ENCODE data around the gene NPAS4. TPM values are rescaled to one million over a fixed set of nuclear protein-coding genes. Genes with fewer than 3 reads are reported as not detected.
"Not testable (repeated sequence)": the region's sequence is repeated elsewhere in the genome, so short reads cannot be mapped to it uniquely, and the experiment has no call there.

NPAS4 gene
- polyA plus RNA-seq, 1 experiment = 0.72 TPM

DNA sequence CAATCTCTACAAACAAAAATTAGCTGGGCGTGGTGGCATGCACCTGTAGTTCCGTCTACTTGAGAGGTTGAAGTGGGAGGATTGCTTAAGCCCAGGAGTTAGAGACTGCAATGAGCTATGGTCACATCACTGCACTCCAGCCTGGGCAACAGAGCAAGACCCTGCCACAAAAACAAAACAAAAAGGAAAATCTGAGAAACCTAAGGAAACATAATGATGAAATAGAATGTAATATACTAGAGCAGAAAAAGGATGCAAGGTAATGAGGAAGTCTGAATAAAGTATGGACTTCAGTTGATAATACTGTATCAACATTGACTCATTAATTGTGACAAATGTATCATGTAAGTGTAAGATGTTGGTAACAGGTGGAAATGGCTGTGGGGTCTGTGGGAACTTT is 8.1 kb downstream of the NPAS4 start:
- no peaks in the 10 kb centered on the region for H3K27me3 ChIP-seq (ENCODE audit: control insufficient read depth, insufficient read depth, low read length)
- ChIA-PET CTCF (interaction anchor here (0.8 to 22.5 kb wide), 7 partner anchors 10 to 252 kb away, joined by 3 to 400 read pairs (median 8); partner anchors contain the start of genes MRPL11 and NPAS4), POLR2A (no interaction called here)
- TF ChIP-seq, protein P1, sequence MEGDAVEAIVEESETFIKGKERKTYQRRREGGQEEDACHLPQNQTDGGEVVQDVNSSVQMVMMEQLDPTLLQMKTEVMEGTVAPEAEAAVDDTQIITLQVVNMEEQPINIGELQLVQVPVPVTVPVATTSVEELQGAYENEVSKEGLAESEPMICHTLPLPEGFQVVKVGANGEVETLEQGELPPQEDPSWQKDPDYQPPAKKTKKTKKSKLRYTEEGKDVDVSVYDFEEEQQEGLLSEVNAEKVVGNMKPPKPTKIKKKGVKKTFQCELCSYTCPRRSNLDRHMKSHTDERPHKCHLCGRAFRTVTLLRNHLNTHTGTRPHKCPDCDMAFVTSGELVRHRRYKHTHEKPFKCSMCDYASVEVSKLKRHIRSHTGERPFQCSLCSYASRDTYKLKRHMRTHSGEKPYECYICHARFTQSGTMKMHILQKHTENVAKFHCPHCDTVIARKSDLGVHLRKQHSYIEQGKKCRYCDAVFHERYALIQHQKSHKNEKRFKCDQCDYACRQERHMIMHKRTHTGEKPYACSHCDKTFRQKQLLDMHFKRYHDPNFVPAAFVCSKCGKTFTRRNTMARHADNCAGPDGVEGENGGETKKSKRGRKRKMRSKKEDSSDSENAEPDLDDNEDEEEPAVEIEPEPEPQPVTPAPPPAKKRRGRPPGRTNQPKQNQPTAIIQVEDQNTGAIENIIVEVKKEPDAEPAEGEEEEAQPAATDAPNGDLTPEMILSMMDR (IDR thresholded peaks at IDR 0.05; ENCODE audit: insufficient read depth, low read depth, low read length) = no peak
- peaks cover 3% of the 10 kb centered on the region; the same call in 1 of the 2 replicates for H3K36me3 ChIP-seq (ENCODE audit: control insufficient read depth, insufficient read depth, low read length)
- no peak overlapping the region for H3K4me3 ChIP-seq (ENCODE audit: low read depth, low read length)
- no peak for DNase-seq (ENCODE audit: low read depth)

DNA sequence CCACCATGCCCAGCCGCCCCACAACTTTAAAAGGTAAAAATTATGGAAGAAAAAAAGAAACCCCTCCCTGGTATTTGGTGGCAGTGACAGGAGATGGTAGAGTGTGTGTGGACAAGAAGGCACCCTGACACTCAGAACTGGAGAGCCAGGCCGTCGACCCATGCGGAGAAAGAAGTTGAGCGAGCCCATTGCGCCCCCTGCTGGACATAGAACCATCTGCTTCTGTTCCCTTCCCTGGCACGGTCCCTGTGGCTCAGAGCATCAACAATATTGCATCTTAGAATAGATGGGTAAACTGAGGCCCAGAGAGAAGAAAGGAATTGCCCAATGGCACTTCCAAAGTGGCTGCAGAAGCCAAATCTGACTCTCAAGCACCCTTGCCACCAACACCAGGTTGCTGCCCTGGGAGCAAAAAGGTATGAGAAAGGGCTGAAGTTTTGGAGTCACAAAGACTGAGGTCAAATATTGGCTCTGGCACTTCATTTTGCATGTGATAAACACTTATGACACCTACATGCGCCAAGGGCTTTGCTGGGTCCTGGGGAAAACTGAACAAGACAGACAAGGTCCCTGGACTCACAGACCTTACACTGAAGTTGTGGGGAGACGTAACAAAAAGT is 9.3 kb downstream of the NPAS4 start:
- no peak for DNase-seq (ENCODE audit: low read depth)
- CTCF ChIA-PET = interaction anchor here (0.6 to 22.5 kb wide), 15 partner anchors 9 to 252 kb away, joined by 3 to 400 read pairs (median 4); partner anchors contain the start of genes MRPL11, NPAS4 and RBM4B
- Histone ChIP-seq H3K27me3 (ENCODE audit: control insufficient read depth, insufficient read depth, low read length) (no peaks in the 10 kb centered on the region), H3K36me3 (ENCODE audit: control insufficient read depth, insufficient read depth, low read length) (peaks cover 1% of the 10 kb centered on the region; the same call in 1 of the 2 replicates), H3K4me3 (ENCODE audit: low read depth, low read length) (no peak overlapping the region)
- POLR2A ChIA-PET = no interaction called here
- TF ChIP-seq, protein P1 (IDR thresholded peaks at IDR 0.05; ENCODE audit: insufficient read depth, low read depth, low read length) = peak; percentile 87

DNA sequence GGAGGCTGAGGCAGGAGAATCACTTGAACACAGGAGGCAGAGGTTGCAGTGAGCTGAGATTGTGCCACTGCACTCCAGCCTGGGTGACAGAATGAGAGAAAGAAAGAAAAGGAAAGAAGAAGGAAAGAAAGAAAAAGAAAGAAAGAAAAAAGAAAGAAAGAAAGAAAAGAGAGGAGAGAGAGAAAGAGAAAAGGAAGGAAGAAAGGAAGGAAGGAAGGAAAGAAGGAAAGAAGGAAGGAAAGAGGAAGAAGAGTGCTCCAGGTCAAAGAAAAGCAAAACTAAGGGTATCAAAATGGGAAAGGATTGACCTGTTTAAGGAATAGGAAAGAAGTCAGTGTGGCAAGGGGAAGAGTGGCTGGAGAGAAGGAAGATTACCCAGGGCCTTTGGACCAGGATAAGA is 10.5 kb downstream of the NPAS4 start:
- DNase-seq (ENCODE audit: low read depth); H3K4me3 ChIP-seq (ENCODE audit: low read depth, low read length); H3K36me3 ChIP-seq (ENCODE audit: control insufficient read depth, insufficient read depth, low read length); POLR2A ChIA-PET; H3K27me3 ChIP-seq (ENCODE audit: control insufficient read depth, insufficient read depth, low read length): not testable (repeated sequence)
- CTCF ChIA-PET = interaction anchor here (0.7 to 22.5 kb wide), 8 partner anchors 8 to 246 kb away, joined by 3 to 400 read pairs (median 5); partner anchors contain the start of genes MRPL11, NPAS4 and RBM4B

DNA sequence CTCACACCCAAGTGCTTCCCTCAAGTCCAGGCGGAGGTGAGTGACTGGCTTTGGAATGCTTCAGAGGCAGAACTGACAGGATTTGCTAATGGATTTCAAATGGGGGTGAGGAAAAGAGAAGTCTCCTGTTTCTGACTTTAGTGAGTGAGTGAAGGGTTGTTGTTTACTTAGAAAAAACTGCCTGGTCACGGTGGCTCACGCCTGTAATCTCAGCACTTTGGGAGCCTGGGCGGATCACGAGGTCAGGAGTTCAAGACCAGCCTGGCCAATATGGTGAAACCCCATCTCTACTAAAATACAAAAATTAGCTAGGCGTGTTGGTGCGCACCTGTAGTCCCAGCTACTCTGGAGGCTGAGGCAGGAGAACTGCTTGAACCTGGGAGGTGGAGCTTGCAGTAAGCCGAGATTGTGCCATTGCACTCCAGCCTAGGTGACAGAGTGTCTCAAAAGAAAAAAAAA is 11.1 kb downstream of the NPAS4 start:
- H3K4me3 ChIP-seq (ENCODE audit: low read depth, low read length); DNase-seq (ENCODE audit: low read depth); H3K36me3 ChIP-seq (ENCODE audit: control insufficient read depth, insufficient read depth, low read length); H3K27me3 ChIP-seq (ENCODE audit: control insufficient read depth, insufficient read depth, low read length); POLR2A ChIA-PET: not testable (repeated sequence)
- CTCF ChIA-PET = interaction anchor here (0.9 to 22.5 kb wide), 3 partner anchors 14 to 34 kb away, joined by 3 to 400 read pairs (median 4); no protein-coding TSS in a partner anchor

DNA sequence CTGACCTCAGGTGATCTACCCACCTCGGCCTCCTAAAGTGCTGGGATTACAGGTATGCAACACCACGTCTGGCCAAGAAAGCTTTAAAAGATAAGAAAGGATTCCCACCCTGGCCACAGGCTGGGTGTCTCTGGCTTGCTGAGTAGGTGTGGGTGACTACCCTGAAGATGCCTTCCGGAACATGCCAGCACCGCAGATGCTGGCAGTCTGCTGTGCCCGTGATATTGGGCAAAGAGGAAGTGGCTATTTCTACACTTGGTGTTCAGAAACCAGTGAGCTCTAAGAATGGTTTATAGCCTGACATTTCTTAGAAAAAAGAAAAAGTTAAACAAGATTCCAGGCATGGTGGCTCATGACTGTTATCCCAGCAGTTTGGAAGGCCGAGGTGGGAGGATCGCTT is 11.8 kb downstream of the NPAS4 start:
- CTCF ChIA-PET = interaction anchor here (0.9 to 22.5 kb wide), 4 partner anchors 15 to 33 kb away, joined by 3 to 400 read pairs (median 4); no protein-coding TSS in a partner anchor
- peaks cover 8% of the 10 kb centered on the region for H3K36me3 ChIP-seq (ENCODE audit: control insufficient read depth, insufficient read depth, low read length)
- H3K27me3 ChIP-seq (ENCODE audit: control insufficient read depth, insufficient read depth, low read length) = no peaks in the 10 kb centered on the region
- TF ChIP-seq, protein P1 (IDR thresholded peaks at IDR 0.05; ENCODE audit: insufficient read depth, low read depth, low read length) = no peak
- POLR2A ChIA-PET = no interaction called here
- no peak for DNase-seq (ENCODE audit: low read depth)
- no peak overlapping the region for H3K4me3 ChIP-seq (ENCODE audit: low read depth, low read length)

DNA sequence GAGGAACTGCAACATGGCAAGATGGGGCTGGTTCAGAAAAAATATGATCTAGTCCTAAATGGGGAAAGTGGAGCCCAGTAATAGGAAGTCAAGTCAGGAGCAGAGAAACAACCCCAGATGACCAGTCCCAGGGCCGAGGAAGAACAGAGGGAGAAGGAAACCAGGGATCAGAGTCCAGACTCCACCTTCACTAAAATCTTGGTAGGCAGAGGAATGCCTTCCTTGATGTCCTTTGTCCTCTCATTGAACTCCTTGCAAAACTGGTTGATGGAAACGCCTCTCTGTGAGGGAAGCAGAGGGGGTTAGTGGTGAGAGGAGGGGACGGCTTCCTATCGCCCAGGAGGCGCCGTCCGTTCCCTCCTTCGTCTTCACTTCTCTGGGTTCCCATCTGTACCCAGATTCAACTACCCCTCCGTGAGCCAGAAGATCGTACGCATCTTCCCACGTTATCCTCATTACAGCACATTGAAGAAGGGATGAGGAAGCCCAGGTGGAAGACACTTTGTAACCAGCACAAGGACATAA is 17.2 kb downstream of the NPAS4 start:
- TF ChIP-seq, protein P1 (IDR thresholded peaks at IDR 0.05; ENCODE audit: insufficient read depth, low read depth, low read length) = no peak
- ChIA-PET CTCF (interaction anchor here (0.7 to 22.5 kb wide), 19 partner anchors 8 to 240 kb away, joined by 3 to 400 read pairs (median 5); partner anchors contain the start of genes BRMS1 and PELI3), POLR2A (no interaction called here)
- no peaks in the 10 kb centered on the region for H3K27me3 ChIP-seq (ENCODE audit: control insufficient read depth, insufficient read depth, low read length)
- peak overlapping the region; percentile 75 for H3K4me3 ChIP-seq (ENCODE audit: low read depth, low read length)
- peaks cover 8% of the 10 kb centered on the region for H3K36me3 ChIP-seq (ENCODE audit: control insufficient read depth, insufficient read depth, low read length)
- DNase-seq (ENCODE audit: low read depth) = no peak

All from BJ (cell line).